ENCODE data around the gene CCND1.
A peak's percentile ranks its signal among the peaks of the same experiment; 100 is the strongest.
"Not testable (repeated sequence)": the region's sequence is repeated elsewhere in the genome, so short reads cannot be mapped to it uniquely, and the experiment has no call there.

CCND1 gene

GRCh38 chr11:69618237-69618636 lies 22.7 kb upstream of the CCND1 start:
- no peak for DNase-seq

- no peak for DNase-seq
Observed at GRCh38 chr11:69620683-69621290, 20.2 kb upstream of the CCND1 start.

GRCh38 chr11:69622097-69622681 lies 18.8 kb upstream of the CCND1 start:
- not testable (repeated sequence) for DNase-seq

GRCh38 chr11:69624293-69624692 lies 16.7 kb upstream of the CCND1 start:
- DNase-seq = no peak

GRCh38 chr11:69625476-69625875 lies 15.5 kb upstream of the CCND1 start:
- no peak for DNase-seq

GRCh38 chr11:69627551-69627950 lies 13.4 kb upstream of the CCND1 start:
- DNase-seq = no peak

GRCh38 chr11:69630017-69630416 lies 10.9 kb upstream of the CCND1 start:
- peak in 1 of 2 experiments; percentile 39 for DNase-seq

- DNase-seq = no peak
Observed at GRCh38 chr11:69630424-69630823, 10.5 kb upstream of the CCND1 start.

GRCh38 chr11:69632900-69633299 lies 8.1 kb upstream of the CCND1 start:
- no peak for DNase-seq

- DNase-seq = no peak
Observed at GRCh38 chr11:69634069-69634468, 6.9 kb upstream of the CCND1 start.

GRCh38 chr11:69634590-69634989 lies 6.4 kb upstream of the CCND1 start:
- DNase-seq = no peak

- DNase-seq = no peak
Observed at GRCh38 chr11:69635195-69635594, 5.8 kb upstream of the CCND1 start.

- no peak for DNase-seq
Observed at GRCh38 chr11:69635804-69636511, 5.0 kb upstream of the CCND1 start.

GRCh38 chr11:69636512-69637197 lies 4.3 kb upstream of the CCND1 start:
- DNase-seq = no peak

- no peak for DNase-seq
Observed at GRCh38 chr11:69637198-69637940, 3.6 kb upstream of the CCND1 start.

GRCh38 chr11:69637941-69638871 lies 2.8 kb upstream of the CCND1 start:
- peak; percentile 35 to 45 for DNase-seq

- DNase-seq = peak; percentile 87 to 90
Observed at GRCh38 chr11:69638941-69639681, 1.8 kb upstream of the CCND1 start.

- no peak for DNase-seq
Observed at GRCh38 chr11:69639831-69640230, 1.1 kb upstream of the CCND1 start.

- DNase-seq = no peak
Observed at GRCh38 chr11:69640260-69640994, 529 bp upstream of the CCND1 start.

All from Kasumi-1 (cell line).